Caco-2 (cell line): ENCODE measurements around the gene WDR31. TPM values are rescaled to one million over a fixed set of nuclear protein-coding genes. Genes with fewer than 3 reads are reported as not detected.

Source experiments
- BruUV-seq: library from RNA; stranded (reverse); fragments of 400-500 nt; replicated peaks from 2 replicates; lab custom pipeline; 2021; lab: Mats Ljungman, UMichigan
- CTCF ChIA-PET: fragments of 300-600 bp; sonication (Branson Sonifier 250); formaldehyde crosslinking; loops from one replicate; lab custom pipeline; 2022; ENCODE audit warnings: antibody characterized with exemption; lab: Charles Lee
- POLR2A ChIA-PET: fragments of 300-600 bp; sonication (Branson Sonifier 250); formaldehyde crosslinking; loops from one replicate; lab custom pipeline; 2022; ENCODE audit warnings: antibody characterized with exemption; lab: Charles Lee
- DNase-seq, 2 experiments: peaks; one replicate each; pipeline versions ENCODE4 v3.0.0 to v3.0.0-alpha.2; 2020 to 2022
- H3K27me3 ChIP-seq: replicated peaks from 2 replicates; pipeline ENCODE4 v1.6.0; 2011; ENCODE audit warnings: low read length; ENCODE audit not compliant: control insufficient read depth, insufficient read depth
- H3K36me3 ChIP-seq: 2 replicates; pipeline ENCODE4 v1.5.1; 2011; ENCODE audit warnings: low read length; ENCODE audit not compliant: control insufficient read depth, insufficient read depth
- H3K4me1 ChIP-seq: fragments of 250-450 bp; sonication (Bioruptor Pico); 2 replicates; pipeline ENCODE4 v1.5.1; 2020; ENCODE audit warnings: mild to moderate bottlenecking
- H3K4me3 ChIP-seq: 2 replicates; pipeline ENCODE4 v1.5.1; 2011; ENCODE audit warnings: low read depth, mild to moderate bottlenecking, control low read depth, low read length
- H3K9me3 ChIP-seq: fragments of 250-450 bp; sonication (Bioruptor Pico); 2 replicates; pipeline ENCODE4 v1.5.1; 2020; ENCODE audit warnings: mild to moderate bottlenecking, moderate library complexity
- H3K27ac Mint-ChIP-seq: one replicate; pipeline ENCODE4 v1.8.0; 2022; ENCODE audit warnings: mixed read lengths; ENCODE audit not compliant: unreplicated experiment
- H3K27me3 Mint-ChIP-seq: one replicate; pipeline ENCODE4 v1.8.0; 2022; ENCODE audit warnings: mixed read lengths; ENCODE audit not compliant: insufficient read depth, unreplicated experiment
- H3K36me3 Mint-ChIP-seq: one replicate; pipeline ENCODE4 v1.8.0; 2022; ENCODE audit warnings: mild to moderate bottlenecking, mixed read lengths; ENCODE audit not compliant: insufficient read depth, unreplicated experiment
- H3K4me1 Mint-ChIP-seq: one replicate; pipeline ENCODE4 v1.8.0; 2022; ENCODE audit warnings: low read depth, mixed read lengths; ENCODE audit not compliant: unreplicated experiment
- H3K4me3 Mint-ChIP-seq: one replicate; pipeline ENCODE4 v1.8.0; 2022; ENCODE audit warnings: mild to moderate bottlenecking, moderate library complexity, mixed read lengths; ENCODE audit not compliant: unreplicated experiment
- H3K9me3 Mint-ChIP-seq: one replicate; pipeline ENCODE4 v1.8.0; 2022; ENCODE audit warnings: mixed read lengths; ENCODE audit not compliant: unreplicated experiment
- CTCF ChIP-seq, 2 experiments: fragments of 200-600 bp in 1 of 2; IDR thresholded peaks; 1 replicate in 1 of 2; 2 replicates in 1 of 2; pipeline versions ENCODE4 v1.5.1 to v1.8.0; 2011 to 2022; ENCODE audit warnings: antibody characterized with exemption in 1 of 2, control low read depth in 1 of 2, inconsistent platforms in 1 of 2, low read depth in 1 of 2, low read length in 1 of 2, mild to moderate bottlenecking in 1 of 2, moderate library complexity in 1 of 2; ENCODE audit not compliant: insufficient read depth in 1 of 2, severe bottlenecking in 1 of 2, unreplicated experiment in 1 of 2
- intact Hi-C: fragments of 100-400 bp; cut with micrococcal nuclease; formaldehyde crosslinking; loops from one replicate; pipeline ENCODE4 v1.10.0; 2022; ENCODE audit not compliant: unreplicated experiment
- total RNA-seq: library from RNA; stranded (reverse); gene quantifications from 2 replicates; pipeline ENCODE4 v1.2.3, GENCODE V29; 2022

The WDR31 gene
- total RNA-seq, 1 experiment from 2014 or later: 1.9 TPM

GRCh38 chr9:113274474-113275156 lies 65.5 kb downstream of the WDR31 start:
- POLR2A ChIA-PET: interaction anchor here (0.6 to 1.8 kb wide), 10 partner anchors 22 to 383 kb away, joined by 3 to 16 read pairs (median 6); partner anchors contain the start of genes ALAD, BSPRY, C9orf43 and FKBP15
- CTCF ChIA-PET: interaction anchor here (0.8 to 2.3 kb wide), 12 partner anchors 20 to 383 kb away, joined by 3 to 14 read pairs (median 6); partner anchors contain the start of genes ALAD, BSPRY, FKBP15 and POLE3
- intact Hi-C loops: loop anchor here (1.0 to 5.0 kb wide), 7 partner anchors 28 to 384 kb away; partner anchors contain the start of genes ALAD, C9orf43, FKBP15 and POLE3
- Histone ChIP-seq H3K4me1 (no peaks in the 10 kb centered on the region), H3K36me3 (no peaks in the 10 kb centered on the region; the same call in 1 of the 2 replicates), H3K4me3 (peak overlapping the region; percentile 93), H3K9me3 (no peaks in the 10 kb centered on the region), H3K27me3 (no peaks in the 10 kb centered on the region)
- Mint-ChIP-seq H3K27ac (no peak overlapping the region), H3K9me3 (no peaks in the 10 kb centered on the region), H3K4me1 (no peaks in the 10 kb centered on the region), H3K4me3 (no peak overlapping the region), H3K27me3 (no peaks in the 10 kb centered on the region), H3K36me3 (peaks cover 39% of the 10 kb centered on the region)
- no TSS peak for BruUV-seq
- peak; percentile 63 to 66 for TF ChIP-seq CTCF (IDR thresholded peaks at IDR 0.05; ENCODE audit: insufficient read depth in 1 of 2, low read depth in 1 of 2, low read length in 1 of 2, severe bottlenecking in 1 of 2, unreplicated experiment in 1 of 2)
- peak in 1 of 2 experiments; percentile 75 for DNase-seq

GRCh38 chr9:113269871-113270270 lies 70.2 kb downstream of the WDR31 start:
- H3K4me1 ChIP-seq: no peaks in the 10 kb centered on the region
- no peak for DNase-seq
- H3K36me3 ChIP-seq: no peaks in the 10 kb centered on the region; the same call in 1 of the 2 replicates
- Mint-ChIP-seq H3K27me3 (no peaks in the 10 kb centered on the region), H3K4me1 (no peaks in the 10 kb centered on the region), H3K9me3 (no peaks in the 10 kb centered on the region), H3K27ac (no peak overlapping the region), H3K36me3 (peaks cover 31% of the 10 kb centered on the region), H3K4me3 (no peak overlapping the region)
- no TSS peak for BruUV-seq
- intact Hi-C loops: no loop called here
- ChIA-PET CTCF (no interaction called here), POLR2A (no interaction called here)
- H3K4me3 ChIP-seq: no peak overlapping the region
- no peak for TF ChIP-seq CTCF (IDR thresholded peaks at IDR 0.05; ENCODE audit: insufficient read depth in 1 of 2, low read depth in 1 of 2, low read length in 1 of 2, severe bottlenecking in 1 of 2, unreplicated experiment in 1 of 2)
- H3K27me3 ChIP-seq: no peaks in the 10 kb centered on the region
- H3K9me3 ChIP-seq: no peaks in the 10 kb centered on the region

GRCh38 chr9:113269355-113269754 lies 70.7 kb downstream of the WDR31 start:
- peaks cover 31% of the 10 kb centered on the region for H3K36me3 Mint-ChIP-seq
- H3K9me3 Mint-ChIP-seq: no peaks in the 10 kb centered on the region
- no peaks in the 10 kb centered on the region for H3K27me3 Mint-ChIP-seq
- intact Hi-C loops: no loop called here
- BruUV-seq: no TSS peak
- H3K36me3 ChIP-seq: no peaks in the 10 kb centered on the region; the same call in 1 of the 2 replicates
- no peak overlapping the region for H3K4me3 ChIP-seq
- no peaks in the 10 kb centered on the region for H3K4me1 Mint-ChIP-seq
- ChIA-PET POLR2A (no interaction called here), CTCF (no interaction called here)
- no peaks in the 10 kb centered on the region for H3K4me1 ChIP-seq
- TF ChIP-seq CTCF (IDR thresholded peaks at IDR 0.05; ENCODE audit: insufficient read depth in 1 of 2, low read depth in 1 of 2, low read length in 1 of 2, severe bottlenecking in 1 of 2, unreplicated experiment in 1 of 2): no peak
- no peak overlapping the region for H3K27ac Mint-ChIP-seq
- no peak for DNase-seq
- no peak overlapping the region for H3K4me3 Mint-ChIP-seq
- H3K9me3 ChIP-seq: no peaks in the 10 kb centered on the region
- H3K27me3 ChIP-seq: no peaks in the 10 kb centered on the region
